GM18870 (cell line): ENCODE measurements around the gene RABGAP1L.
"Not testable (repeated sequence)": the region's sequence is repeated elsewhere in the genome, so short reads cannot be mapped to it uniquely, and the experiment has no call there.

Source experiments
- ATAC-seq: cut with Tn5 transposase; IDR thresholded peaks from one replicate; pipeline ENCODE4 v1.9.1; 2021; ENCODE audit warnings: moderate library complexity; ENCODE audit not compliant: unreplicated experiment

Gene RABGAP1L

GRCh38 chr1:174652569-174653280, 493.4 kb downstream of the RABGAP1L start:
- no peak for ATAC-seq

- ATAC-seq, result no peak
These were observed 495.2 kb downstream of the RABGAP1L start for GRCh38 chr1:174654560-174654959.

- ATAC-seq, result no peak
These were observed 497.2 kb downstream of the RABGAP1L start for GRCh38 chr1:174656409-174657059.

- ATAC-seq, result no peak
These were observed 498.1 kb downstream of the RABGAP1L start for GRCh38 chr1:174657411-174657810.

GRCh38 chr1:174657893-174658292, 498.6 kb downstream of the RABGAP1L start:
- no peak for ATAC-seq

- no peak for ATAC-seq
These were observed 500.5 kb downstream of the RABGAP1L start for GRCh38 chr1:174659823-174660222.

- no peak for ATAC-seq
These were observed 501.2 kb downstream of the RABGAP1L start for GRCh38 chr1:174660476-174660875.

- no peak for ATAC-seq
These were observed 504.0 kb downstream of the RABGAP1L start for GRCh38 chr1:174663358-174663757.

- no peak for ATAC-seq
These were observed 506.9 kb downstream of the RABGAP1L start for GRCh38 chr1:174666248-174666647.

GRCh38 chr1:174671826-174672225, 512.5 kb downstream of the RABGAP1L start:
- ATAC-seq, result no peak

GRCh38 chr1:174676856-174677255, 517.5 kb downstream of the RABGAP1L start:
- ATAC-seq, result no peak

GRCh38 chr1:174678657-174679056, 519.3 kb downstream of the RABGAP1L start:
- no peak for ATAC-seq

GRCh38 chr1:174680101-174680500, 520.8 kb downstream of the RABGAP1L start:
- ATAC-seq, result no peak

- no peak for ATAC-seq
These were observed 523.2 kb downstream of the RABGAP1L start for GRCh38 chr1:174682419-174683008.

- ATAC-seq, result no peak
These were observed 526.9 kb downstream of the RABGAP1L start for GRCh38 chr1:174686213-174686612.

GRCh38 chr1:174689524-174689923, 530.2 kb downstream of the RABGAP1L start:
- no peak for ATAC-seq

GRCh38 chr1:174690266-174690665, 530.9 kb downstream of the RABGAP1L start:
- no peak for ATAC-seq

- ATAC-seq, result no peak
These were observed 533.0 kb downstream of the RABGAP1L start for GRCh38 chr1:174692313-174692712.

- ATAC-seq, result no peak
These were observed 533.8 kb downstream of the RABGAP1L start for GRCh38 chr1:174693085-174693484.

- not testable (repeated sequence) for ATAC-seq
These were observed 534.2 kb downstream of the RABGAP1L start for GRCh38 chr1:174693539-174693938.

GRCh38 chr1:174696026-174696821, 536.9 kb downstream of the RABGAP1L start:
- no peak for ATAC-seq
